HepG2 (cell line): Measurements from ENCODE around the gene EREG.

ENCODE experiments used
- ATRX ChIP-seq: sonication (generic); formaldehyde crosslinking; IDR thresholded peaks from 2 replicates; pipeline ENCODE4 v1.4.0; 2020; ENCODE audit warnings: missing genetic modification reagents, borderline replicate concordance
- CTCF ChIP-seq: sonication (generic); formaldehyde crosslinking; IDR thresholded peaks from 2 replicates; pipeline ENCODE4 v1.5.0; 2020; ENCODE audit warnings: mild to moderate bottlenecking, missing genetic modification reagents, moderate library complexity
- GMEB1 ChIP-seq: sonication (generic); formaldehyde crosslinking; IDR thresholded peaks from 2 replicates; pipeline ENCODE4 v1.5.1; 2020; ENCODE audit warnings: missing genetic modification reagents, mild to moderate bottlenecking, borderline replicate concordance
- HDAC2 ChIP-seq: sonication (generic); formaldehyde crosslinking; IDR thresholded peaks from 2 replicates; pipeline ENCODE4 v1.4.0; 2020; ENCODE audit warnings: missing genetic modification reagents
- HOXA7 ChIP-seq: sonication (generic); formaldehyde crosslinking; IDR thresholded peaks from 2 replicates; pipeline ENCODE4 v1.8.1; 2022; ENCODE audit warnings: mild to moderate bottlenecking, missing genetic modification reagents, moderate library complexity
- NFE2L2 ChIP-seq: fragments of 150-350 bp; IDR thresholded peaks from 2 replicates; pipeline ENCODE4 v1.6.1; 2014; ENCODE audit warnings: low read length
- PTBP1 ChIP-seq: fragments of 200-400 bp; formaldehyde crosslinking; IDR thresholded peaks from 2 replicates; pipeline ENCODE4 v1.6.1; 2018; ENCODE audit warnings: low read length, low read depth; ENCODE audit not compliant: poor library complexity, severe bottlenecking
- RFXANK ChIP-seq: IDR thresholded peaks from 2 replicates; pipeline ENCODE4 v1.6.1; 2016
- SMC3 ChIP-seq: IDR thresholded peaks from 2 replicates; pipeline ENCODE4 v1.6.1; 2011; ENCODE audit warnings: low read length, improper control_type of control experiment
- ZBTB7A ChIP-seq: sonication (generic); formaldehyde crosslinking; IDR thresholded peaks from 2 replicates; pipeline ENCODE4 v1.8.0; 2022; ENCODE audit warnings: mild to moderate bottlenecking, missing genetic modification reagents
- ZNF24 ChIP-seq: fragments of 450-650 bp; IDR thresholded peaks from 2 replicates; pipeline ENCODE4 v1.6.1; 2017; ENCODE audit warnings: antibody characterized with exemption, mild to moderate bottlenecking
- ZNF256 ChIP-seq: sonication (generic); formaldehyde crosslinking; conservative IDR thresholded peaks from 2 replicates; pipeline ENCODE4 v1.4.0; 2020; ENCODE audit warnings: missing genetic modification reagents

GRCh38 chr4:74364652-74365491 is at the start of gene EREG:
- TF ChIP-seq ZNF24 (no peak), GMEB1 (CRISPR knock-in tag) (no peak), RFXANK (CRISPR knock-in tag) (no peak), ATRX (no peak), SMC3 (no peak), ZNF256 (CRISPR knock-in tag) (no peak), CTCF (CRISPR knock-in tag) (no peak), HOXA7 (CRISPR knock-in tag) (no peak), ZBTB7A (no peak), HDAC2 (no peak), PTBP1 (no peak), NFE2L2 (no peak)
